ENCODE data around the gene KIF21A. TPM values are rescaled to one million over a fixed set of nuclear protein-coding genes. Genes with fewer than 3 reads are reported as not detected.

KIF21A gene
- total and polyA plus RNA-seq, 2 donors (not counting 1 experiment from before 2014, with no cell fraction given): 2.5 to 5.9 TPM

DNA sequence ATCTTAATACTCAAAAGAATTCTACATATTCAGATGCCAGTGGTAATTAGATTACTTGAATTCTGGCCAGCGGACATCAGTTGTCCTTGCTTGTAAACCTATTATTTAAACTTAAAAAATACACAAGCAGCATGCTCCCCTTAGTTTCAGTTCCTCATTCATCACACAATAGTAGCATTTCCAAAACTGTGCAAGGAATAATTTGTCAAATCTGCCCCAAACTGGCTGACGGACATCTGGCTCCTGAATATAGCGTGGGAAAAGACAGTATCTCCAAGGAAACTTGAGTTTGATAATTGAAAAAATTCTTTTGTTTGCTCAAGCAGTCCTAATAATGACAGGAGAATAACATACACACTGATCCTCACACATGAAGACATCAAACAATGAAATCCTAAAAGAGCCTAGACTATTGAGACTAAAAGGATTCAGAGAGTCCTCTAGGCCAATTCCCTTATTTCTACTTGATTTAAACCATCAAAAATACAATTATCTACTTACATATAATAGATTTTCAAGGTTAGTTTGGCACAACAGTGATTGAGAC lies 90.4 kb downstream of the KIF21A start:
- no peaks in the 10 kb centered on the region for H3K9me3 ChIP-seq (ENCODE audit: control insufficient read depth, insufficient read depth, low read depth, low read length)
- DNase-seq (ENCODE audit: low read depth in 2 of 2): no peak

GRCh38 chr12:39351153-39351552 lies 91.8 kb downstream of the KIF21A start:
- TF ChIP-seq EZH2 (IDR thresholded peaks at IDR 0.05; ENCODE audit: low read length, missing control alignments): no peak
- no peak for TF ChIP-seq CTCF (conservative IDR thresholded peaks at IDR 0.05 in 1 of 2, IDR thresholded peaks at IDR 0.05 in 1 of 2; ENCODE audit: low read depth in 1 of 2, low read length in 2 of 2)
- Histone ChIP-seq H3K27me3 (ENCODE audit: control insufficient read depth, insufficient read depth, low read length) (no peaks in the 10 kb centered on the region), H3K4me3 (replicated peaks in 1 of 4; ENCODE audit: control extremely low read depth in 1 of 4, insufficient read depth in 1 of 4, low read depth in 3 of 4, low read length in 4 of 4) (no peak overlapping the region), H4K20me1 (ENCODE audit: control insufficient read depth, extremely low read depth, insufficient read depth, low read length) (no peaks in the 10 kb centered on the region), H3K27ac (ENCODE audit: insufficient read depth, low read length) (no peak overlapping the region), H3K4me1 (ENCODE audit: control insufficient read depth, extremely low read depth, insufficient read depth, low read length) (no peaks in the 10 kb centered on the region), H2AFZ (ENCODE audit: low read length) (no peak overlapping the region), H3K9me3 (ENCODE audit: control insufficient read depth, insufficient read depth, low read depth, low read length) (no peaks in the 10 kb centered on the region), H3K4me2 (ENCODE audit: extremely low read depth, insufficient read depth, low read length) (no peak overlapping the region), H3K79me2 (ENCODE audit: control insufficient read depth, insufficient read depth, low read length) (no peaks in the 10 kb centered on the region), H3K9ac (ENCODE audit: insufficient read depth, low read length) (no peak overlapping the region), H3K36me3 (ENCODE audit: control insufficient read depth, insufficient read depth, low read length) (no peaks in the 10 kb centered on the region)
- no peak for DNase-seq (ENCODE audit: low read depth in 2 of 2)

More for the DNA sequence above, 90.4 kb downstream of the KIF21A start:
- Histone ChIP-seq H3K27ac (ENCODE audit: insufficient read depth, low read length) (no peak overlapping the region), H3K27me3 (ENCODE audit: control insufficient read depth, insufficient read depth, low read length) (no peaks in the 10 kb centered on the region), H3K4me3 (replicated peaks in 1 of 4; ENCODE audit: control extremely low read depth in 1 of 4, insufficient read depth in 1 of 4, low read depth in 3 of 4, low read length in 4 of 4) (no peak overlapping the region), H3K9ac (ENCODE audit: insufficient read depth, low read length) (no peak overlapping the region), H2AFZ (ENCODE audit: low read length) (no peak overlapping the region), H3K36me3 (ENCODE audit: control insufficient read depth, insufficient read depth, low read length) (no peaks in the 10 kb centered on the region), H3K4me1 (ENCODE audit: control insufficient read depth, extremely low read depth, insufficient read depth, low read length) (no peaks in the 10 kb centered on the region), H3K79me2 (ENCODE audit: control insufficient read depth, insufficient read depth, low read length) (no peaks in the 10 kb centered on the region), H4K20me1 (ENCODE audit: control insufficient read depth, extremely low read depth, insufficient read depth, low read length) (no peaks in the 10 kb centered on the region), H3K4me2 (ENCODE audit: extremely low read depth, insufficient read depth, low read length) (no peak overlapping the region)
- no peak for TF ChIP-seq CTCF (conservative IDR thresholded peaks at IDR 0.05 in 1 of 2, IDR thresholded peaks at IDR 0.05 in 1 of 2; ENCODE audit: low read depth in 1 of 2, low read length in 2 of 2)
- no peak for TF ChIP-seq EZH2 (IDR thresholded peaks at IDR 0.05; ENCODE audit: low read length, missing control alignments)

- no peaks in the 10 kb centered on the region for H3K36me3 ChIP-seq (ENCODE audit: control insufficient read depth, insufficient read depth, low read length)
- no peak for DNase-seq (ENCODE audit: low read depth in 2 of 2)
- no peaks in the 10 kb centered on the region for H4K20me1 ChIP-seq (ENCODE audit: control insufficient read depth, extremely low read depth, insufficient read depth, low read length)
- no peak overlapping the region for H3K9ac ChIP-seq (ENCODE audit: insufficient read depth, low read length)
- H3K4me1 ChIP-seq (ENCODE audit: control insufficient read depth, extremely low read depth, insufficient read depth, low read length): no peaks in the 10 kb centered on the region
- no peak overlapping the region for H3K4me2 ChIP-seq (ENCODE audit: extremely low read depth, insufficient read depth, low read length)
- no peaks in the 10 kb centered on the region for H3K27me3 ChIP-seq (ENCODE audit: control insufficient read depth, insufficient read depth, low read length)
- no peak overlapping the region for H3K4me3 ChIP-seq (replicated peaks in 1 of 4; ENCODE audit: control extremely low read depth in 1 of 4, insufficient read depth in 1 of 4, low read depth in 3 of 4, low read length in 4 of 4)
- H2AFZ ChIP-seq (ENCODE audit: low read length): no peak overlapping the region
- no peaks in the 10 kb centered on the region for H3K9me3 ChIP-seq (ENCODE audit: control insufficient read depth, insufficient read depth, low read depth, low read length)
- no peaks in the 10 kb centered on the region for H3K79me2 ChIP-seq (ENCODE audit: control insufficient read depth, insufficient read depth, low read length)
- no peak overlapping the region for H3K27ac ChIP-seq (ENCODE audit: insufficient read depth, low read length)
- TF ChIP-seq EZH2 (IDR thresholded peaks at IDR 0.05; ENCODE audit: low read length, missing control alignments) (no peak), CTCF (conservative IDR thresholded peaks at IDR 0.05 in 1 of 2, IDR thresholded peaks at IDR 0.05 in 1 of 2; ENCODE audit: low read depth in 1 of 2, low read length in 2 of 2) (no peak)
Measured at GRCh38 chr12:39348941-39349626, 93.8 kb downstream of the KIF21A start.
